ENCODE results near the gene CTTNBP2NL.

The CTTNBP2NL gene

GRCh38 chr1:112509005-112509659, 113.1 kb downstream of the CTTNBP2NL start:
- DNase-seq = no peak

- DNase-seq = no peak
Measured at GRCh38 chr1:112509660-112510178, 113.7 kb downstream of the CTTNBP2NL start.

GRCh38 chr1:112510340-112510739, 114.3 kb downstream of the CTTNBP2NL start:
- DNase-seq = no peak

Measured in GDM1 (cell line).